NB4 (cell line): ENCODE measurements around the gene CDK15.

Source experiments
- MYC ChIP-seq: IDR thresholded peaks from 2 replicates; pipeline ENCODE4 v1.6.1; 2011; ENCODE audit warnings: low read depth, low read length
- POLR2A ChIP-seq: IDR thresholded peaks from 2 replicates; pipeline ENCODE4 v1.6.1; 2011; ENCODE audit warnings: mild to moderate bottlenecking; ENCODE audit not compliant: insufficient read length; ENCODE audit errors: extremely low read depth
- TF ChIP-seq, protein P1 (sequence below): IDR thresholded peaks from one replicate; pipeline ENCODE4 v1.5.1; 2012; ENCODE audit warnings: low read depth, low read length
- TF ChIP-seq, protein P2 (sequence below): IDR thresholded peaks from 2 replicates; pipeline ENCODE4 v1.6.1; 2011; ENCODE audit warnings: low read depth, low read length

DNA sequence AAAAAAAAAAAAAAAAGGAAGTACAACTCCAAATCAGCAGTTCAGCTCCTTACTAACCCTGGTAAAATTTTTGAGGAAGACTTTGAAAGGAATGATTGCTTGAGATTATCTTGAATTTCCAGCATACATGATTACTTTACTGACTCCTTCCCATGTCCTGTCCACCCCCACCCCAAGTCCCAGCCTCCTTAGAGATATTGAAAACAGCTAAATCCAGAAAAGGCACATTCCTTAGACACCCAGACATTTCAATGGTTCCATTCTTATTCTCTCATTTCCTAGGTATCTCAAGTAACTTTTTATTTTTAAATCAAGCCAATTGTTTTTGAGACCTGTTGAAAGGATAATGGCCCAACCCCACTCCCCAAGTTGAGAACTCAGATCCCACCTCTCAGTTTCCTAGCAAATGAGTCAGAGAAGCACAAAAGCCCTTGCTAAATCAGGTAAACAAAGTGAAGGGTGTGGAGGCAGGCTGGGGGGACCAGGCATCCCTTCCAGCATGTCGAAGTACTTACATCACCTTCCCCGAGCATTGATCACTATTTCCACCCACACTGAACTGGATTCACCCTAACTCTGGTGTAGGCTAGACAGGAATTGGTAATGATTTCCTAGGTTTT is 131.9 kb downstream of the CDK15 start:
- TF ChIP-seq, protein P1, sequence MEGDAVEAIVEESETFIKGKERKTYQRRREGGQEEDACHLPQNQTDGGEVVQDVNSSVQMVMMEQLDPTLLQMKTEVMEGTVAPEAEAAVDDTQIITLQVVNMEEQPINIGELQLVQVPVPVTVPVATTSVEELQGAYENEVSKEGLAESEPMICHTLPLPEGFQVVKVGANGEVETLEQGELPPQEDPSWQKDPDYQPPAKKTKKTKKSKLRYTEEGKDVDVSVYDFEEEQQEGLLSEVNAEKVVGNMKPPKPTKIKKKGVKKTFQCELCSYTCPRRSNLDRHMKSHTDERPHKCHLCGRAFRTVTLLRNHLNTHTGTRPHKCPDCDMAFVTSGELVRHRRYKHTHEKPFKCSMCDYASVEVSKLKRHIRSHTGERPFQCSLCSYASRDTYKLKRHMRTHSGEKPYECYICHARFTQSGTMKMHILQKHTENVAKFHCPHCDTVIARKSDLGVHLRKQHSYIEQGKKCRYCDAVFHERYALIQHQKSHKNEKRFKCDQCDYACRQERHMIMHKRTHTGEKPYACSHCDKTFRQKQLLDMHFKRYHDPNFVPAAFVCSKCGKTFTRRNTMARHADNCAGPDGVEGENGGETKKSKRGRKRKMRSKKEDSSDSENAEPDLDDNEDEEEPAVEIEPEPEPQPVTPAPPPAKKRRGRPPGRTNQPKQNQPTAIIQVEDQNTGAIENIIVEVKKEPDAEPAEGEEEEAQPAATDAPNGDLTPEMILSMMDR: no peak
- no peak for TF ChIP-seq POLR2A
- TF ChIP-seq, protein P2, sequence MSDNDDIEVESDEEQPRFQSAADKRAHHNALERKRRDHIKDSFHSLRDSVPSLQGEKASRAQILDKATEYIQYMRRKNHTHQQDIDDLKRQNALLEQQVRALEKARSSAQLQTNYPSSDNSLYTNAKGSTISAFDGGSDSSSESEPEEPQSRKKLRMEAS: no peak
- TF ChIP-seq MYC: no peak
